Chondrocyte (in vitro differentiated cells): ENCODE results near the gene STUB1. TPM values are rescaled to one million over a fixed set of nuclear protein-coding genes. Genes with fewer than 3 reads are reported as not detected.

Experiments used
- DNase-seq: peaks from one replicate; pipeline ENCODE4 v3.0.0; 2021; ENCODE audit warnings: mixed read lengths, low spot score
- H3K27ac Mint-ChIP-seq: one replicate; pipeline ENCODE4 v1.8.0; 2021; ENCODE audit warnings: mild to moderate bottlenecking, moderate library complexity, mixed read lengths; ENCODE audit not compliant: unreplicated experiment
- H3K27me3 Mint-ChIP-seq: 2 replicates; pipeline ENCODE4 v1.8.0; 2021; ENCODE audit warnings: low read depth, mixed read lengths
- H3K36me3 Mint-ChIP-seq: 2 replicates; pipeline ENCODE4 v1.8.0; 2021; ENCODE audit warnings: low read depth, mixed read lengths
- H3K4me1 Mint-ChIP-seq: 2 replicates; pipeline ENCODE4 v1.8.0; 2021; ENCODE audit warnings: low read depth, mild to moderate bottlenecking, mixed read lengths
- H3K4me3 Mint-ChIP-seq: one replicate; pipeline ENCODE4 v1.8.0; 2021; ENCODE audit warnings: mild to moderate bottlenecking, moderate library complexity, mixed read lengths; ENCODE audit not compliant: unreplicated experiment
- H3K9me3 Mint-ChIP-seq: 2 replicates; pipeline ENCODE4 v1.8.0; 2021; ENCODE audit warnings: low read depth, mixed read lengths
- total RNA-seq: library from RNA; stranded (reverse); gene quantifications from 3 replicates; pipeline ENCODE4 v1.2.1, GENCODE V29; 2021
- TF ChIP-seq, protein P1 (sequence below): fragments of 200-600 bp; sonication (generic); IDR thresholded peaks from 2 replicates; pipeline ENCODE4 v1.5.0; 2021; ENCODE audit warnings: antibody characterized with exemption, mild to moderate bottlenecking, moderate library complexity

The STUB1 gene
- total RNA-seq, 1 donor from 2014 or later, result 89.7 TPM

- H3K27ac Mint-ChIP-seq, result no peak overlapping the region
Measured at GRCh38 chr16:700684-701584, 20.7 kb downstream of the STUB1 start.

DNA sequence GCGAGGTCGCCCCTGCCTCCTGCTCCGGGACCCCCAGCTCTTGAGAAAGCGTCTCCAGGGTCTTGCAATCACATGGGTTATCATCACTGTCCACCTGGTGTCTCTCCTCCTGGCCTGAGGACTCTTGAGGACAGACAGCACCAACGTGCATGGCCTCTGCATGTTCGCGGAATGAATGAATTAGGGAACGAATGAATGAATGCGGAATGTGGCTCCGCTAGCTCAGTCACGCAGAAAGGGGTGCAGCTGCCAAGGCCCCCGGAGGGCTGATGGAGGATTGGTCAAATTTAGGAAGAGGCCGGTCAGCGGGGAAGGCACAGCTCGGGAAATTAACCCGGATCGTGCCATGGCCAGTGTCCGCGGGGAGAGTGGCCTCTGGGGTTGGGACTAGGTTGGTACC is 22.1 kb downstream of the STUB1 start:
- H3K36me3 Mint-ChIP-seq, result peaks cover 1% of the 10 kb centered on the region
- H3K27me3 Mint-ChIP-seq, result peaks cover 29% of the 10 kb centered on the region
- H3K4me1 Mint-ChIP-seq, result no peaks in the 10 kb centered on the region
- no peaks in the 10 kb centered on the region for H3K9me3 Mint-ChIP-seq
- DNase-seq, result no peak
- H3K4me3 Mint-ChIP-seq, result no peak overlapping the region
- H3K27ac Mint-ChIP-seq, result no peak overlapping the region
- TF ChIP-seq, protein P1, sequence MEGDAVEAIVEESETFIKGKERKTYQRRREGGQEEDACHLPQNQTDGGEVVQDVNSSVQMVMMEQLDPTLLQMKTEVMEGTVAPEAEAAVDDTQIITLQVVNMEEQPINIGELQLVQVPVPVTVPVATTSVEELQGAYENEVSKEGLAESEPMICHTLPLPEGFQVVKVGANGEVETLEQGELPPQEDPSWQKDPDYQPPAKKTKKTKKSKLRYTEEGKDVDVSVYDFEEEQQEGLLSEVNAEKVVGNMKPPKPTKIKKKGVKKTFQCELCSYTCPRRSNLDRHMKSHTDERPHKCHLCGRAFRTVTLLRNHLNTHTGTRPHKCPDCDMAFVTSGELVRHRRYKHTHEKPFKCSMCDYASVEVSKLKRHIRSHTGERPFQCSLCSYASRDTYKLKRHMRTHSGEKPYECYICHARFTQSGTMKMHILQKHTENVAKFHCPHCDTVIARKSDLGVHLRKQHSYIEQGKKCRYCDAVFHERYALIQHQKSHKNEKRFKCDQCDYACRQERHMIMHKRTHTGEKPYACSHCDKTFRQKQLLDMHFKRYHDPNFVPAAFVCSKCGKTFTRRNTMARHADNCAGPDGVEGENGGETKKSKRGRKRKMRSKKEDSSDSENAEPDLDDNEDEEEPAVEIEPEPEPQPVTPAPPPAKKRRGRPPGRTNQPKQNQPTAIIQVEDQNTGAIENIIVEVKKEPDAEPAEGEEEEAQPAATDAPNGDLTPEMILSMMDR, result no peak

More at GRCh38 chr16:700684-701584, 20.7 kb downstream of the STUB1 start:
- TF ChIP-seq, protein P1, result no peak
- no peak for DNase-seq
- Mint-ChIP-seq H3K4me1 (no peaks in the 10 kb centered on the region), H3K4me3 (no peak overlapping the region), H3K36me3 (peaks cover 1% of the 10 kb centered on the region), H3K27me3 (peaks cover 25% of the 10 kb centered on the region), H3K9me3 (no peaks in the 10 kb centered on the region)

DNA sequence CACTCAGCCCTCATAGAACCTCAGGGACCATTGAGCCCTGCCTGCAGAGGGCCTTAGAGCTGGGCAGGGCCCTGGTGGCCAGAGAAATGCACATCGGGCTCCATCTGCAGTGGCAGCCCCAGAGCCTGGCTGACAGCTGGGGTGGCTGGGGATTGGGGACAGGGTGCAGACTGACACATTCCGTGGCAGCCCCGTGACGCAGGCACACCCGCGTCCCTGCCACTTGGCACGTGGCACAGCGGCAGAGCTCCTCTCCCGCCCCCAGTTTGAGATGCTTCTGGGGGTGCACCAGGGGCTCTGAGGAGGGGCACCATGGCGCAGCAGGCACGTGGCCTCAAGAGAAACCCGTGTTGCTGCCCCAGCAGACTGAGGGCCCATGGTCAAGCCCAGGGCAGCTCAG is 23.2 kb downstream of the STUB1 start:
- no peaks in the 10 kb centered on the region for H3K9me3 Mint-ChIP-seq
- peaks cover 37% of the 10 kb centered on the region for H3K27me3 Mint-ChIP-seq
- H3K36me3 Mint-ChIP-seq, result peaks cover 1% of the 10 kb centered on the region
- DNase-seq, result no peak
- no peaks in the 10 kb centered on the region for H3K4me1 Mint-ChIP-seq
- H3K27ac Mint-ChIP-seq, result no peak overlapping the region
- H3K4me3 Mint-ChIP-seq, result no peak overlapping the region
- TF ChIP-seq, protein P1, result no peak

DNA sequence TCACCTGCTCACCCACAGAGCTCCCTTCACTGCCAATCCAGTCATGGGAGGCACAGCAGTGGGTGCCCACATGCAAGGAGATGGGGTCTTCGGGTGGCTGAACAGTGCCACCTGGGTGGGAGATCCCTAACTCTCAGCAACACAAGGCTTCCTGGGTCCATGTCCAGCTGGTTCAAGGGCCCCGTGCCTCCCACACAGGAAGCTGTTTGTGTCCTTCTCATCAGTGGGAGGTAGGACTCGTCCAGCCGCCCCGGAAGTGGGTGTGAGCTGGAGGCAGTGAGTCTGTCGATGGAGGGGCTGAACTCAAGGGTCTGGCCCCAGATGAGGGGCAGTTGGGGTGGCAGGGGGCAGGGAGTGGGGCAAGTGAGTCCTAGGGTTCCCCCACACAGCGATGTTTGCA is 23.8 kb downstream of the STUB1 start:
- TF ChIP-seq, protein P1, result no peak
- Mint-ChIP-seq H3K4me1 (no peaks in the 10 kb centered on the region), H3K9me3 (no peaks in the 10 kb centered on the region), H3K27me3 (peaks cover 42% of the 10 kb centered on the region), H3K27ac (no peak overlapping the region), H3K4me3 (no peak overlapping the region), H3K36me3 (peaks cover 1% of the 10 kb centered on the region)
- DNase-seq, result no peak

GRCh38 chr16:704552-705380 is 24.6 kb downstream of the STUB1 start:
- no peak for DNase-seq
- Mint-ChIP-seq H3K4me1 (peaks cover 3% of the 10 kb centered on the region), H3K9me3 (no peaks in the 10 kb centered on the region), H3K27me3 (peaks cover 42% of the 10 kb centered on the region), H3K27ac (no peak overlapping the region), H3K4me3 (no peak overlapping the region), H3K36me3 (peaks cover 1% of the 10 kb centered on the region)
- TF ChIP-seq, protein P1, result no peak
